Activated T-cell treated with anti-CD3 and anti-CD28 coated beads for 4 hours (primary cell): ENCODE measurements around the gene CTU1.

Experiments used
- DNase-seq: peaks from one replicate; pipeline ENCODE4 v3.0.0-alpha.2; 2020

CTU1 gene

GRCh38 chr19:51079481-51080110 lies 28.6 kb downstream of the CTU1 start:
- DNase-seq: no peak

- no peak for DNase-seq
Observed at GRCh38 chr19:51078731-51079130, 29.5 kb downstream of the CTU1 start.

- DNase-seq: no peak
Observed at GRCh38 chr19:51078104-51078503, 30.1 kb downstream of the CTU1 start.

DNA sequence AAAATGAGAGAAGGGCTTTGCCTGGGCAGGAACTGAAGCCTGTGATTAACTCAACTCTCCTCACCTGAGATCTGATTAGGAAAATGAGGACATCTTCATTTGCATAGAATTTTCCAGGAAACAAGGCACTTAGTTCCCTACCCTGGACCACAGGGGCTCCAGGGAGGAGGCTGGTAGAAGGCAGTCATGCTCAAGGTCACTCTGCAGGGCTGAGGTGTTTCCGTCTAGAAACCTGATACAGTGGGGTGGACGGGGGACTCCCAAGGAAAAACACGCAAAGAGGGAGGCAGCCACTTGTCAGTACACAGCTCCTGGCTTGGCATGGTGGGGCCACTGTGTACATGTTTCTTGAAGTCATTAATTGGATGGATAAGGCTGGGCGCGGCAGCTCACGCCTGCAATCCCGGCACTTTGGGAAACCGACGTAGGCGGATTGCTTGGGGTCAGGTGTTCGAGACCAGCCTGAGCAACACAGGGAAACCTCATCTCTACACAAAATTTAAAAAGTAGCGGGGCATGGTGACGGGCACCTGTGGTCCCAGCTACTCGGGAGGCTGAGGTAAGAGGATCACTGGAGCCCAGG lies 31.5 kb downstream of the CTU1 start:
- DNase-seq: no peak

- no peak for DNase-seq
Observed at GRCh38 chr19:51075998-51076397, 32.2 kb downstream of the CTU1 start.

GRCh38 chr19:51071095-51071405 lies 37.2 kb downstream of the CTU1 start:
- DNase-seq: no peak

GRCh38 chr19:51070334-51071094 lies 37.7 kb downstream of the CTU1 start:
- DNase-seq: no peak

DNA sequence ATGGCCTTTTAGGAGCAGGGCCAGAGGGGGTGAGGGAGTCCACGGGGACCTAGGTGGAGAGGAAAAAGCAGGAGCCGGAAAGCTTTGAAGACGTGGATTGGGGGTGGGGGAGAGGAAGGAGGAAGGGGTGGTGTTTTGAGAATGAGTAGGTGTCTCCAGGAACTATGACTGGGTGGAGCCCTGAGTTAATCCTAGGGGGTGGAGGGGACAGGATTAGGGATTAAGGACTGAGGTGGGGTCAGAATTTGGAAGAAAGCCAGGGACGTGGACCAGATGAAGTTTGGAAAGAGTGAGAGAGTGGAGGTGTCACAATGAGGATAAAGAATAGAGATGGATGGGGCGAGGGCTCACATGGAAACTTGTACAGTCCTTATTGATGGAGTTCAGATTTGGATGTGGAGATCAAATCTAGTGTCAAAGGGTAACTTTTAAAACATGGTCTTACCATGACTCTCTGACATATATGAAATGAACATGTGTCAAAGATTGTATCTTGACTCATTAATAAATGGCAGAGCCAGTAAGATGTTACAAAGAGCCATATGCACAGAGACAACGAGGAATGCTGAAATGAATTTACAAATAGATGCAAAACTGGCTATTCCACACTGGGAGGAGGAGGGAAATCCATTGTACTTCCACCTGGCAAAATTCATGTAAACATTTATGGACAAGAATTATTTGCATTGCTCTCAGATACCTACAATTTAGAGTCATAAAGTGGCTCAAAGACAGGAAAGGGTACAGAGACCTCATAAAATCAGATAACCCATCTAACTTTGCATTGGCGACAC lies 41.6 kb downstream of the CTU1 start:
- DNase-seq: no peak

DNA sequence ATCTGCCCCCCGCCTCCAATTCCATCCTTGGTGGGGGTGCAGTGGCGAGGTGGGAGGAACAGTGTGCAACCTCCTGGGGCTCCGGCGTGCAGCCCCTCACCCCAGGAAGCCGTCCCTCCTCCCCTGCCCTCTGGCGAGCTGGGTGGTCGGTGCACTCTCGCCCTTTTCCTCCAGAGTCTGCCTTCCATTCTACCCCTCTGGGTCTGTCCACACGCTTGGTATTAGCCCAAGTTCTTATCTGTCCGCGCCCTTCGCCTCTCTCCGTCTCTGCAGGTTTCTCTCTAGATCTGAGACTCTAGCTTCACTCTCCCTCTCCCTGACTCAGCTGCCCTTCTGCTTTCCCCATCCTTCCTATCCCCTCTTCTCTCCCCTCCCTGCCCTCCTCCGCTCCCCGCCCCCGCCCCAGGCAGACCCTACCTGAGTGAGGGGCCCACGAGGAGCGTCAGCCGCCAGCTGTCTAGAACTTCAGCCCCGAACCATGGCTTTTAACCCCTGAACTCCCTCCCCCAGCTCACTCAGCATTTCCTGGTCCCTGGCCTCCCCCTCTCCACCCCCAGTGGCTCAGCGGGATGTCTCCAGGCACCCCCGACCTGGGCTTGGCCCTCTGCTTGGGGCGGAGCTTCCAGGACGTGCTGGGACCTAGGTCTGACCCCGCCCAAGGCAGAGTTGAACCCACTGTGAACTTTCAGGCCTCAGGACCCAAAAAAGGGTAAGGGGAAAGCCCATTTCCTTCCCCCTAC lies 42.8 kb downstream of the CTU1 start:
- no peak for DNase-seq

DNA sequence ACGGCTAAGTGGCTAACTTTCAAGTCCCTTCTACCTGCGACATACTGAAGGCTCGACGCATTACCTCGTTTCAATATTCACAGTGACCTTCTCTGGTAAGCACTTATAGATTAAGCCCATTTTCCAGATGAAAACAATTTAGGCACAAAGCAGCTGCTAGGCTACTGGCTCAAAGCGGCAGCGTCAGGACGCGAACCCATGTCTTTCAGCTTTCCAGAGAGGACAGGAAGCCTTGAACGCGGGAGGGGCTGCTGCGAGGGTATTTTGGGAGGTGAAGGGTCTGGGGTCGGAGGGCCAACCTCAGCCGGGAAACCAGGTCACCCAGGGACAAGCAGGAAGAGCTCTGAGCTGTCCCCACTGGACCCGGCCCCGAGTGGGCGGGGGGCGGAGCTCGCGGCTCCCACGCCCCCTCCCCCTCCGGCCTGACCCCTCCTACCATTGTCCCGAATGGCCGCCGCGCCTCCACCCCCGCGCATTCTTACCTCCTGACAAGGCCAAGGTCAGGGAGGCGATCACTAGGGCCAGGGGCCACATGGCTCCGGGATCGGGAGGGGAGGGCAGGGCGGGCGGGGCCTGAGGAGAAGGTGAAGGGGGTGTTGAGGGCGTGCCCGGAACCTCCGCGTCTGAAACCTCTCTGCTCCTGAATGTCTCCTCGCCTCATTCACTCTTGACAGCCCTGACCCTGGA lies 43.5 kb downstream of the CTU1 start, which contains the start of gene KLK13:
TSS of gene KLK13 (minus strand) at position 559 of the 687 bp plus-strand sequence. CDS start at position 534, 25 bp downstream.
- DNase-seq: no peak

- no peak for DNase-seq
Observed at GRCh38 chr19:51063664-51064063, 44.5 kb downstream of the CTU1 start.

DNA sequence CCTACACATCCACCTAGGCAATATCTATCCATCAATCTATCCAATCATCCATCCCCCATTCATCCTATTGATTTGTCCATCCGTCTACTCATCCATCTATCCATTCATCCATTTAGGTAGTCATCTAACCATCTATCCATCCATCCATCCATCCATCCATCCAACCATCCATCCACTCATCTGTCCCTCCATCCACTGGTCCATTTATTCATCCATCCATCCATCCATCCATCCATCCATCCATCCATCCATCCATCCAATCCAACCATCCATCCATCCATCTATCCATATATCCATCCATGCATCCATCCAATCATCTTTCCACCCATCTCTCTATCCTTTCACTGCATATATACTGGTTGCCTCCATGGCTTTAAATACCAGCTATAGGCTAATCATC lies 47.2 kb downstream of the CTU1 start:
- DNase-seq: no peak

GRCh38 chr19:51060336-51060735 lies 47.9 kb downstream of the CTU1 start:
- DNase-seq: no peak

GRCh38 chr19:51059715-51060114 lies 48.5 kb downstream of the CTU1 start:
- no peak for DNase-seq

DNA sequence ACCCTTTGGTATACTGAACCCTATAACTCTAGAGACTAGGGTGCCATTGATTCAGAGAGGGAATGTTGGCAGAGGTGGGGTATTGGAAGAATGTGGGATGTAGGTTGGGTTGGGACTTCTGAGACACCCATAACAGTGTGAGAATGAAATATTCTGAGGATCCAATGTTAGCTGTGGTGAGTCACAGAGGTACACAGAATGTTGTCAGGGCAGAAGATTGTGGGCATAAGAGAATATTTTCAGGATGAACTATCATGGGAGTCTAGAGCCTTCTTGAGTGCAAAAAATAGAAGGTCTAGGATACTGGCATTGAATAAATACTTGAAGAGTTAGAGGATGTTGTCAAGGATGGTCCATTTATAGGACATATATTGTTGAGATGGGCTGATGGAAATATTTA lies 52.3 kb downstream of the CTU1 start:
- DNase-seq: no peak
